HUDEP-2 (cell line): ENCODE results near the gene CSNK1G3.
A peak's percentile ranks its signal among the peaks of the same experiment; 100 is the strongest.

ENCODE experiments used
- DNase-seq, 76 experiments: peaks; one replicate each; lab custom pipeline; 2025; ENCODE audit not compliant: unreplicated experiment in 76 of 76; lab: John Stamatoyannopoulos, UW

CSNK1G3 gene

DNA sequence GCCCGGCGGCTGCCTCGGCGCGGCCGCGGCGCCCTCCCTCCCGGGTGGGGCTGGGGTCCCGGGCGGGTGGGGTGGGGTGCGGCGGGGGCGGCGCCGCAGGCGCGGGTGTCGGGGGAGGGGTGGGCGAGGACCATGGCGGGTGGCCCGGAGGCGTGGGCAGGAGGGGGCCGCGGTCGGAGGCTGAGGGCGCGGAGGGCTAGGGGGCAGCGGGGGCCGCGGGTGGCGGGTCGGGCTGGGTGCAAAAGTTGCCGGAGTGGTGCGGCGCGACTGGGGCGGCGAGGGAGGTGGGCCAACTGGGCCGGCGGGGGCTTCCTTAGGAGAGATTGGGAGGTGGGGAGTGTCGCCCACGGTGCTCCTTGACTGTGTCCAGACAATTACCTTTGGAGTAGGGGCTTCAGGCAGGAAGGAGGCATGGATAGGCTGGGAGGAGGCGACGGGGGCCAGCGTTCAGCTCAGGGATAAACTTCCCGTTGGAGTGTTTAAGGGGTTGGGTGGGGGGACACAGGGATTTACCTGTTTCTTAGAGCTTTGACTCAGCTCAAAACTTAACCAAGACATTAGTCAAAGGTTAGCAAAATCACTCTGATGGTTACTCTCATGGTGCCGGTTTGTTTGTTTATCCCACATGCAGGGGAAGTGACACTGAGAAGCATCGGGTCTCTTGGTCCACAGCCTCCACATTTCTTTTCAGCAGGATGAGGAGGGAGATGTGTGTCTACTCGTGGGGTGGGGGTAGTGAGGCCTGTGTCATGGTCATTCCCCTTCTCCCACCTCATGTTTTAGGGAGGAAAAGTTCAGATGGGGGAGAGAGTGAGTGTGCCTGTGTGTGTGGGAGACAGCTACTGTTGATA, 859 bp downstream of the CSNK1G3 start:
- peak in 26 of 76 experiments; percentile 1 to 27 (median 7) for DNase-seq

DNA sequence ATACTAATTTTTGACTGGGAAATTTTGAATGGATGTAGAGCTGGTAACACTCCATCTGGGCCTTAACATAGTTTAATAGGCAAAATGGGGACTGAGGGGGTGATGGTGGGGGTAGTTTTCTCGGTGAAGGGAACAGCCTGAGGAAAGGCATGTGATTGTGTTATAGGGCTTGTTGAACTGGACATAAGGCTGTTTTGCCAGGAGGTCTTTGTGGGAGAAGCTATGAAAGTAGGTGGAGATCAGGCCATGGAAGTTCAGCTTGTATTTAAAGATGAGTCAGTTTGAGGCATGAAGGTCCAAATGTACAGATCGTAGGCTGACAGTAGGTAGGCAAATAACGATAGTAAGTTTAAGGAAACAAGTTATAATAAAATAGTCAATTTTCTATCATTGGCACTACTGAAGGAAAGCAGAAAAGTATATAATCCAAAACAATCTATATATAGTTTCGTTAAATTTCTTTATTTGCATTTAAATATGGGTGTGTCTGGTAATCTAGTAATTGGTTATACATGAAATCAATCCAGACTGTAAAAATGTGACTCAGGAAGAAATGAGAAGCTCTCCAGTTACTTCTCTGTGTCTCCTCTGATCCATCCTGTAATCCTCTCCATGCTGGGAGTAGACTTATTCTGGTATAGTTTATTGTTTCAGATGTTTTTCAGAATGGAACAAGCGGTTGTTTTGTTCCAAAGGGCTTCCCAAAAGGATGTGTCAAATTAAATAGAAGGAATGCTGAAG, 2.8 kb downstream of the CSNK1G3 start:
- DNase-seq: no peak

DNA sequence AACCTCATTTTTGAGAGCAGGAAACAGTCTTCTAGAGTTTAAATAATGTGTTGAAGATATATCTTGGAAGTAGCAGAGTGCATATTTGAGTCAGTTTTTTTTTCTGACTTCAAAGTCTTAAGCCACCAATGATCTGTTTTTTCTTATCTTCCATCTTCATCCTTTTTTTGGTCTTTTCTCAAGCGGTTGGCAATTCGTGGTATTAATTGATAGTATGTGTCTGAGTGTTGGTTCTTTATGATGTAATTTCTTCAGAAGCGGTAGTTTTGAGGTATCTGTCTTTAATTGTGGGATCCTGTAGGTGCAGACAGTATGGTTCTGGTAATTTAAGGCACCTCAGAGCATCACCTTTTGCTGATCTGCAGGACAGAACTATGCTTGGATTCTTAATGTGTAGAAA, 3.9 kb downstream of the CSNK1G3 start:
- no peak for DNase-seq

DNA sequence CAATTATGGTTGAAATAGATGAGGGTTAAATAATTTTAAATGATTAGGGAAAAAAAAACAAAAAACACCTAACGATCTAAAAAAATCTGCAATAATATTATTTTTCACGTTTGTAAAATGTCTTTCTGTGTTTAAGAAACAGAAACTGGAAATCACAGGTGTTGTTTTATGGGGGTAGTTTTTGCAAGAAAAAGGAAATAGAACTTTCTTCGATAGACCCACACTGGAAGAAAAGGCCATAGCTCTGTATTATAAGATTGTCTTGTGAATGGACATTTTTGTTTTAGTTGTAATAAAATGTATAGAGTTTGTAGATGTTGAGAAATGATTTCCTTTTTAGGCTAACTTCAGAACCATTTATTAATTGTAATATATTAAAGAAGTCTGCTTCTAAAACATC, 5.5 kb downstream of the CSNK1G3 start:
- DNase-seq: no peak

DNA sequence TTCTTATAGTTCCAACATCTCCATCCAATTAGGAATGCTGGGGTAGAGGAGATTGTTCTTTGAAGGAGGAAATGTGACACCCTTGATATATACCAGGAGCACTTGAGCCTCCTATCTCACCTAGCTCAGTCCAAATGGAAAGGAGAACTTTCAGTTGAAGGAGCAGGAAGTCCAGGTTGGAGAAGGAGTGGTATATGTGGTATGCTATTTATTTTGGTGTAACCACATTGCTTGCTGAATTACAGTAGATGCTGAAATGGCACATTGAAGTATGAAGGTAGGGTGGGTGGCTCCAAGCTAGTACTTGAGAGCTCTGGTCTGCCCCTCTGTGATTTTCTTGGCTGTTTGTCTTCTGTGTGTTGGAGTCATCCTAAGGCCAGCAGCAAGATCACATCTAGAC, 6.1 kb downstream of the CSNK1G3 start:
- DNase-seq: no peak

DNA sequence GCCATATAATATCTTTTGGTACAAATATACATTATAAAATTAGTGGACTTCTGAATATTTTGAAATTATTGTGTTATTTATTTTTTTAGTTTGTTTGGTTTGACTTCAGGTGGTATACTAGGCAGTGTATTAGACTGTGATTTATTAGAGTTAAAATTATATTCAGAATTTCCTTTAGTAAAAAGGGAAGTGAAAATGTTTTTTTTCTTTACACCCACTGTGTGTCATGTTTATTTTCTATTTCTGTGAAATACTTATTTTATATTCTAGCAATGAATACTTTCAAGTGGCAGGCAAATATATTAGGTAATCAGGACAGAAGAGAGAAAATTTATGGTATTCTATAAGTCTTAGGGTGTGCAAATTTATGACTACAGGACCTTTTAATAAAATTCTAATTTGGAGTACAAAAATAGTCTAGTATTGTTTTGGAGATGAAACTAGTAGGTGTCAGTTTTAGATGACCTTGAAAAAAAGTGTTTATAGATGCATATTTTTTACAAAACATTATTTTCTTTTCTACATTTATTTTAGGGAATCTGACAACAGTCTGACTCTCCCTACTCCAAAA, 8.8 kb downstream of the CSNK1G3 start:
- no peak for DNase-seq

DNA sequence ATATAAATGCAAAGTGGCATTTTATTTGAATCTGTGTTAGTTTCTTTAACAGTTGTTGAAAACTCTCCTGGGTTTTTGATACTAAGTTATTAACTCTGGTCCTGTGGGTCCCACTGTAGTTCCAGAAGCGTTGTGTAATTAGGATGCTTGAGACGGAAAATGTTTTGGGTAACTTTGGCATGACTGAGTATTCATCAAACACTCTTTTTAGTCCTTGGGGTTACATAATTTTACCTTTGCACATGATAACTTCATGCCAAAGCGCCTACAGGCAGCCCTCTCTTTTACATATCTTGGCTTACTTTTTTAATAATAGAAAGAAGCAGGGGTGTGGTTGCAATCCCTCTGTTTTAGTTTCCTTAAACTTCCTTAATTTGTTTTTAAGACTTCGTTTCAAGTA, 12.2 kb downstream of the CSNK1G3 start:
- no peak for DNase-seq

DNA sequence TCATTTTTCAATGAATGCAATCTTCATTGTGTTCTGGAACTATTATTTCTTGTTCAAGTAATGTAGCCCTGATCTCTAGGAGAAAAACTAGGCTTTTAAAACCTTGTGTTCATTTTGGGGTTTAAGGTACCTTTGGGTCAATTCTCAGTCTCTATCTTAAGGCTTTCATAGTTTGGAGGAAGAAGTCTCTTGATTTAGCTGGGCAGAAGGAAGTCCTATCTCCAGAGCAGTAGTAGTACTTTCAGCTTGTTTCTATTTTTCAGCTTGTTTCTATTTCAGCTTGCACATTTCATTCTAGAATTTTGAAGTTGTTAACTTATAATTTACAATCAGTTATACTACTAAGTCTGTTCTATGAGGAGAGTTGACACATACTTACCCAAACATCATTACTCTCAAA, 15.2 kb downstream of the CSNK1G3 start:
- no peak for DNase-seq

DNA sequence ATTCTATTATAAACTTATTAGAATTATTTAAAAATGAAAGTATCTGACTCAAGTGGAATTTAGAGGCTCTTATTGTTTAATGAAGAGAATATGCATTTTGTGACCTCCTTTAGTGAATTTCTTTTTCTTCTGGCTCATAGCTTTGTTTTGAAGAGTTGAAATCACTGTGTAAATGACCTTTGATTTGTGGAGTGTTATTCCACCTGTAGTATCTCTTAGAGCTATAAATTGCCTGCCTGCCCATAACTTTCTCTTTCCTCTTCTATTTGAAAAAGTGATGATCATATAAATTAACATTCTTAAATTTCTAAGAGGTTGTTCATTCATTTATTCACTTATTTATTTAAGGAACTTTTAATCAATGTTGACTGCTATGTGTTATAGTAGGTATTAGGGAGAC, 16.1 kb downstream of the CSNK1G3 start:
- no peak for DNase-seq

DNA sequence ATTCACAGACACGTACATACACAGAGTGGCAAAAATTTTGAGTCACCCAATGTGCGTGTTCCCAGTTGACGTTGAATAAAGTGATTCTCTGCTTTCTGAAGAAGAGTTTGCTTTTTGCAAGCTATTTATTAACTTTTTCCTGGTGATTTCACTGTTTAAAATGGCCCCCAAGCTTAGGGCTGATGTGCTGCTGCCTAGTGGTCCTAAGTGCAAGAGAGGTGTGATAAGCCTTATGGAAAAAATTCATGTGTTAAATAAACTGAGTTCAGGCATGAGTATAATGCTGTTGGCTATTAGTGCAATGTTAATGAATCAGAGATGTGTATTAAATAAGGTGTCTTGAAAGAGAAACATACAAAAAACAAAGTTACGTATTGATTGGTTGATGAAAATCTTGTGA, 16.9 kb downstream of the CSNK1G3 start:
- DNase-seq: no peak

DNA sequence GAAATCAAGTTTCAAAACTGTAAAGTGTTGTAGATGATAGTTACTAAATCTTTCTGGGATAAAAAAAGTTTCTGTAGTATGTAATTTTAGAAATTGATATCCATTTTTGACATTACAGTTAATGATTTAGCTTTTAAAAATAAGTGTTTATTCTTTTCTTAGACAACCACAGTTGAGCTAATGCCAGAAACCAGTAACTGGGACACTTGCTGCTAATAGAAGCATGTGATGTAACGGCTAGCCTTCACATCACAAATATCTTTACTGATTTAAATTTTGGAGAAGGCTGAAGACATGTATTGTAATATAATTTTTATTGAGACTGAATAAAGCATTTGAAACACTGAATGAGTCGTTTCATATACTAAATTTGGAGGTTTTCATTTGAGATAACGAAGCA, 18.8 kb downstream of the CSNK1G3 start:
- no peak for DNase-seq

DNA sequence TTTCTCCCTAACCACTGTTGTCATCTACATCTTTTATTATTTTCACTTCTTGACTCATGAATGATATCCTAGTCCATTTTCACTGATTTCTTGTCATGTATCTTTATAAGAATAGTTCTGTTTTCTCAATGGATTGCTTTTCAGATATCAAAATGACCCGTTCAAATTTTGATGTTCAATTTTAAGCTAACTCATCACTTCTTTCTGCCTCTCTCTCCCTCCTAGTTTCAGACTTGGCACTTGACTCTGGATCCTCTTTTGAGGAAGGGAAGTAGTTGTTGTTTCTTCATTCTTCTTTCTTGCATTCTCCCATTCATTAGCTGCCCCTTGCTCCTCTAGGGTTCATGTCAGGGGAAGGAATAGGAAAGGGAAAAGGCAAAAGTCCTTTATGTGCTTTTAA, 23.7 kb downstream of the CSNK1G3 start:
- no peak for DNase-seq

DNA sequence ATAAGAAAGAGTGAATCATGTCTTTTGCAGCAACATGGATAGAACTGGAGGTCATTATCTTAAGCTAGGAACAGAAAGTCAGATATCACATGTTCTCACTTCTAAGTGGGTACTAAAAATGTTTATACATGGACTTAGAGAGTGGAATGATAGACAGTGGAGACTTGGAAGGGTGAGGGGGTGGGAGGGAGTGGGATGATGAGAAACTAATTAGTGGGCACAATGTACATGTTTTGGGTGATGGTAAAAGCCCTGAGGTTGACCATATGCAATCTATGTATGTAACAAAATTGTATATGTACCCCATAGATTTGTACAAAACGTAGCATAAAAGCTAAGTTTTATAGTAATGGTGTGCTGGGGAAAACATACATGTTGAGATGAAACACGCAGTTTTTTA, 25.3 kb downstream of the CSNK1G3 start:
- no peak for DNase-seq

DNA sequence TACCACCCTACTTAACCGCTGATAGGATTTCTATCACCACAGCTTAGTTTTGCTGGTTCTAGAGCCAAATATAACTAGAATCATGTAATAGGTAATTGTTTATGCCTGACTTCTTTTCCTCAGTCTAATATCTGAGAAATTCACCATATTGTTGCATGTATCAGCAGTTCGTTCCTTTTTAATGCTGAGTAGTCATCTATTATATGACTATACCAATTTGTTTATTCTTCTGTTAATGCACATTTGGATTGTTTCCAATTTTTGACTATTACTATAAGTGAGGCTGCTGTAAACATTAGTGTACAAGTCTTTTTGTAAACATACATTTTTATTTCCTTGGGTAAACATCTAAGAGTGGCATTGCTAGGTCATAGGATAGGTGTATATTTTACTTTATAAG, 25.9 kb downstream of the CSNK1G3 start:
- DNase-seq: no peak

DNA sequence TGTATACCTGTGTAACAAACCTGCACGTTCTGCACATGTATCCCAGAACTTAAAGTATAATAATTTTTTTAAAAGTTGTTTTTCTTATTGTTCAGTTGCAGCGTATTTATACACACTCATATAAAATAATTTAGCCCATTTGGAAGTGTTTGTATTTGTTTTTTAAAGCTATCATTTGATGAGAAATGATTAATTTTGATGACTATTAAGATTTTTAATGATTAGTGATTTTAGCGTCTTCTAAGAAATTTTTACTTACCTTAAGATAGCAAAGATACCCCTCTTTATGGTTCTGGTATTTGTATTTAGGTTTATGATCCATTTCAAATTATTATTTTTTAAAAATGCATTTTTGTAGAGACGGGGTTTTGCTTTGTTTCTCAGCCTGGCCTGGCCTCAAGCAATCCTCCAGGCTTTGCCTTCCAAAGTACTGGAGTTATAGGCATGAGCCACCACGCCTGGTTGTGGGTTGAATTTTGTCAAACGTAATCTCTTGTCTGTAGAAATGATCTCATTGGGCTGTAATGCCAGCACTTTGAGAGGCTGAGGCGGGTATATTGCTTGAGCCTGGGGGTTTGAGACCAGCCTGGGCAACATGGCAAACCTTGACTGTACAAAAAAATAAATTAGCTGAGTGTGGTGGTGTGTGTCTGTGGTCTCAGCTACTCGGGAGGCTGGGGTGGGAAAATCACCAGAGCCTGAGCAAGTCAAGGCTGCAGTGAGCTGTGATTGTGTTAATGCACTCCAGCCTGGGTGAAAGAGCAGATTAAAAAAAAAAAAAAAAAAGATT, 26.9 kb downstream of the CSNK1G3 start:
- DNase-seq: no peak

DNA sequence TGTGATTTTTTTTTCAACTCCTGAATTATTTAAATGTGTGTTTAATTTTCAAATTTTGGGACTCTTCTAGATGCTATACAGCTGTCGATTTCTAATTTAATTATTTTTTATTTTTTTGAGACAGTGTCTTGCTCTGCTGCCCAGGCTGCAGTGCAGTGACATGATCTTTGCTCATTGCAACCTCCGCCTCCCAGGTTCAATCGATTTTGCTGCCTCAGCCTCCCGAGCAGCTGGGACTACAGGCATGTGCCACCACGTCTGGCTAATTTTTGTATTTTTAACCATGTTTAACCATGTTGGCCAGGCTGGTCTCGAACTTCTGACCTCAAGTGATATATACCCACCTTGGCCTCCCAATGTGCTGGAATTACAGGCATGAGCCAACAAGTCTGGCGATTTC, 28.6 kb downstream of the CSNK1G3 start:
- no peak for DNase-seq

DNA sequence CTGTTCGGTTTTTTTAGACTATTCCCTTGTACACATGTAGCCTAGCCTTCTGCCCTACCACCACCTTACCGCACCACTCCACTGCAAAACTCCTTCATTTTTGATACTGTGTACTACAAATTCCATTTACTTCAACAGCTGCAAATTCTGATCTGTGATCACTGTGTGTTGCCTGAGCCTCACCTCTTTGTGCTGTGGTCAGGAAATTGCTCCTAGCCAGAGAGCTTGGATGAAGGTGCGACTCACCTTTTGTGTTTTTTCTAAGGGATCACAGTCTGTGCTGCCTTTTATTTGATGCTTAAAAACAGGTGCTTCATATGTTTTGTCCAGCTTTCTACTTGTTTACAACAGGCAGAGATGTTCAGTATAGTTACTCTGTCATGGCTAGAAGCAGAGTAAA, 31.5 kb downstream of the CSNK1G3 start:
- no peak for DNase-seq

DNA sequence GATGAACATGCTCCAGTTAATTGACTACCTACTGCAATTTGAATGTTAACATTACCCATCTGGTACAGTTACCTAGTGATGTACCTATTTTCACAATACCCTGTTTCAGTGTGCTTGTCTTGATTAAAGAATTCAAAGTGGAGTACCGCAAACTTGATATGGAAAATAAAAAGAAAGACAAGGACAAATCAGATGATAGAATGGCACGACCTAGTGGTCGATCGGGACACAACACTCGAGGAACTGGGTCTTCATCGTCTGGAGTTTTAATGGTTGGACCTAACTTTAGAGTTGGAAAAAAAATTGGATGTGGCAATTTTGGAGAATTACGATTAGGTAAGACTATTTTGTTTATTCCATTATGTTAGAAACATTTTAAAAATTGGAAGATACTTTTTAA, 33.5 kb downstream of the CSNK1G3 start:
- no peak for DNase-seq

DNA sequence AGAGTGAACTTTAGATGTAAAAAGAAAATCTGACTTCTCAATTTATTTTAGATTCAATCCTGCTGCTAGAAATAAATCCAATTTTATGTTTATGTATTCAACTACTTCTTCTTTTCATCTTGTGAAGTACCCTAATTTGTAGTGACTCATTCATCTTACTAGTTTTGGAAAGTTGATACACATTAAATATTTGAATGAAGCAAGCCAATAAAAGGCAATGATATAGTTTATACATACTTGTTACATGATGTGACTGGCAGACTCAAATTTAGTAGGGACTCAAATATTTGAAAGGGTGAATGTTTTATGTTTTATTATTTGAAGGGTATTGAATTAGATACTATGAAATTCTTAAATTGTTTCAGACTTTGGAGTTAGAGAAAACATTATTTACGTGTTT, 34.7 kb downstream of the CSNK1G3 start:
- DNase-seq: no peak

DNA sequence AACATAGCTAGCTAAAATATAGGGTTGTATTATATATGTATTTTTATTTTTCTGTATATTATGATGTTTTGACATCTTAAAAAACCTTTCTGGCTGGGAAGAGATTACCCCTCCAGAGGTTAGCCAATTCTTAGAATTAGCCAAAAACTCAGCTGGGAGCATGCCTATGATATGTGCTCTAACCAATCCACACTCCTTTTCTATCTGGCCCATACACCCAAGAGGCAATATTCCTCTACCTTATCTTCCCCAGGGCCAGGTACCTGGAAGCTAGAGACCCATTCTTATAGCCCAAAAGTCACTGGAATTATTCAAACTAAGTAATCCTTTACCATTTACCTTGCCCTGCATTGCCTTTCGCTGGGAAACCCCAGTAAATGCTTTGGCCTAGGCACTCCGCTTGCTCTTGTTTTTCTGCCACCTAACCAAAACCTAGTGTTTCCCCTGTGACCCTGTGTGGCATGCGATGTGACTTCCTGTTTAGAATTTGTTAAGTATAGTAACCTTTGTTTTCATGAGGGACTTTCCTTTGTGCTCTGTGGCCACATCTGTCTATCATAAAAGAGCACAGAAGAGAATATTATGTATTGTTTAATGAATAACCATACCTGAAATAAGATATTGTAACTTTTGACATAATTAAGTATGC, 37.4 kb downstream of the CSNK1G3 start:
- DNase-seq: no peak

DNA sequence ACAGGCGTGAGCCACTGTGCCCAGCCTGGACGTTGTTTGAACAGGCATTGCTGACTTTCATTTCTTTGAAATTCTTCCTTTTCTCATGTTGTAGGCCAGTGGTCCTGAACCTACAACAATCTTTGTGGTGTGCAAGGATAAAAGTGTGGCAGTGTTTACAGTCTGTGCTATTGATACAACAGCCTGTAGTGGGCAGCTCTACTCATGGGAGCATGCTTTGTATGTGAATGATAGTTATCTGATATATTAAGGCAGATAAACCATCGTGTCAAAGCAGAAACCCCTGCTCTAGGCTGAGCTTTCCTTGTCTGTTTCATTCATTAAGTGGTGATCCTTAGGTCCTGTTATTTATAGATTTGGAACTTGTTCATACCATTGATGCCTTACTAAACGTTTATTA, 42.6 kb downstream of the CSNK1G3 start:
- no peak for DNase-seq
